ENCODE results near the gene TBX20. TPM values are rescaled to one million over a fixed set of nuclear protein-coding genes. Genes with fewer than 3 reads are reported as not detected.

Gene TBX20
- total RNA-seq, 2 donors from 2014 or later: 0.27 TPM; not detected in 1

- Histone ChIP-seq H3K27me3 (no peaks in the 10 kb centered on the region), H3K27ac (no peak overlapping the region)
- intact Hi-C loops (cut with DNase I): no loop called here
Observed at GRCh38 chr7:35280902-35281301, 27.0 kb upstream of the TBX20 start.

GRCh38 chr7:35277359-35277758 is 23.5 kb upstream of the TBX20 start:
- H3K27me3 ChIP-seq: no peaks in the 10 kb centered on the region
- no peaks in the 10 kb centered on the region for H3K36me3 ChIP-seq
- H3K9ac ChIP-seq (ENCODE audit: low read depth in 2 of 2, low read length in 2 of 2): no peak overlapping the region
- DNase-seq: no peak
- no peaks in the 10 kb centered on the region for H3K4me1 ChIP-seq
- intact Hi-C loops (cut with DNase I): no loop called here
- TF ChIP-seq CTCF (IDR thresholded peaks at IDR 0.05): no peak
- no peak overlapping the region for H3K27ac ChIP-seq
- no peak overlapping the region for H3K4me3 ChIP-seq
- H3K9me3 ChIP-seq: no peaks in the 10 kb centered on the region

More at GRCh38 chr7:35280902-35281301, 27.0 kb upstream of the TBX20 start:
- Histone ChIP-seq H3K9me3 (no peaks in the 10 kb centered on the region), H3K4me3 (no peak overlapping the region), H3K36me3 (no peaks in the 10 kb centered on the region), H3K4me1 (no peaks in the 10 kb centered on the region), H3K9ac (ENCODE audit: low read depth in 2 of 2, low read length in 2 of 2) (no peak overlapping the region)
- no peak for TF ChIP-seq CTCF (IDR thresholded peaks at IDR 0.05)
- no peak for DNase-seq

GRCh38 chr7:35272246-35272645 is 18.3 kb upstream of the TBX20 start:
- H3K27ac ChIP-seq: no peak overlapping the region
- TF ChIP-seq CTCF (IDR thresholded peaks at IDR 0.05): no peak
- intact Hi-C loops (cut with DNase I): no loop called here
- no peaks in the 10 kb centered on the region for H3K9me3 ChIP-seq
- H3K27me3 ChIP-seq: no peaks in the 10 kb centered on the region
- no peak for DNase-seq
- H3K4me3 ChIP-seq: no peak overlapping the region
- no peaks in the 10 kb centered on the region for H3K36me3 ChIP-seq
- no peak overlapping the region for H3K9ac ChIP-seq (ENCODE audit: low read depth in 2 of 2, low read length in 2 of 2)
- H3K4me1 ChIP-seq: no peaks in the 10 kb centered on the region

- DNase-seq: no peak
- no peaks in the 10 kb centered on the region for H3K36me3 ChIP-seq
- TF ChIP-seq CTCF (IDR thresholded peaks at IDR 0.05): no peak
- no peak overlapping the region for H3K27ac ChIP-seq
- no peaks in the 10 kb centered on the region for H3K4me1 ChIP-seq
- intact Hi-C loops (cut with DNase I): no loop called here
- H3K9ac ChIP-seq (ENCODE audit: low read depth in 2 of 2, low read length in 2 of 2): no peak overlapping the region
- H3K27me3 ChIP-seq: no peaks in the 10 kb centered on the region
- H3K4me3 ChIP-seq: no peak overlapping the region
- H3K9me3 ChIP-seq: no peaks in the 10 kb centered on the region
Observed at GRCh38 chr7:35268953-35269352, 15.1 kb upstream of the TBX20 start.

- intact Hi-C loops (cut with DNase I): no loop called here
- DNase-seq: no peak
- H3K27me3 ChIP-seq: no peaks in the 10 kb centered on the region
- H3K9ac ChIP-seq (ENCODE audit: low read depth in 2 of 2, low read length in 2 of 2): no peak overlapping the region
- H3K4me1 ChIP-seq: no peaks in the 10 kb centered on the region
- no peak overlapping the region for H3K4me3 ChIP-seq
- no peaks in the 10 kb centered on the region for H3K9me3 ChIP-seq
- no peaks in the 10 kb centered on the region for H3K36me3 ChIP-seq
- no peak overlapping the region for H3K27ac ChIP-seq
- no peak for TF ChIP-seq CTCF (IDR thresholded peaks at IDR 0.05)
Observed at GRCh38 chr7:35267411-35267810, 13.5 kb upstream of the TBX20 start.

GRCh38 chr7:35263396-35263795 is 9.5 kb upstream of the TBX20 start:
- no peak overlapping the region for H3K4me3 ChIP-seq
- intact Hi-C loops (cut with DNase I): no loop called here
- TF ChIP-seq CTCF (IDR thresholded peaks at IDR 0.05): no peak
- H3K9me3 ChIP-seq: no peaks in the 10 kb centered on the region
- H3K4me1 ChIP-seq: no peaks in the 10 kb centered on the region
- no peak overlapping the region for H3K9ac ChIP-seq (ENCODE audit: low read depth in 2 of 2, low read length in 2 of 2)
- no peak overlapping the region for H3K27ac ChIP-seq
- H3K27me3 ChIP-seq: peaks cover 38% of the 10 kb centered on the region
- no peaks in the 10 kb centered on the region for H3K36me3 ChIP-seq
- DNase-seq: no peak

All from colonic mucosa (tissue), 4 donors.